HG03442 (cell line): ENCODE measurements around the gene USP49.

Source experiments
- ATAC-seq: cut with Tn5 transposase; IDR thresholded peaks from one replicate; pipeline ENCODE4 v1.9.1; 2021; ENCODE audit warnings: mild to moderate bottlenecking, moderate library complexity; ENCODE audit not compliant: unreplicated experiment

Gene USP49

DNA sequence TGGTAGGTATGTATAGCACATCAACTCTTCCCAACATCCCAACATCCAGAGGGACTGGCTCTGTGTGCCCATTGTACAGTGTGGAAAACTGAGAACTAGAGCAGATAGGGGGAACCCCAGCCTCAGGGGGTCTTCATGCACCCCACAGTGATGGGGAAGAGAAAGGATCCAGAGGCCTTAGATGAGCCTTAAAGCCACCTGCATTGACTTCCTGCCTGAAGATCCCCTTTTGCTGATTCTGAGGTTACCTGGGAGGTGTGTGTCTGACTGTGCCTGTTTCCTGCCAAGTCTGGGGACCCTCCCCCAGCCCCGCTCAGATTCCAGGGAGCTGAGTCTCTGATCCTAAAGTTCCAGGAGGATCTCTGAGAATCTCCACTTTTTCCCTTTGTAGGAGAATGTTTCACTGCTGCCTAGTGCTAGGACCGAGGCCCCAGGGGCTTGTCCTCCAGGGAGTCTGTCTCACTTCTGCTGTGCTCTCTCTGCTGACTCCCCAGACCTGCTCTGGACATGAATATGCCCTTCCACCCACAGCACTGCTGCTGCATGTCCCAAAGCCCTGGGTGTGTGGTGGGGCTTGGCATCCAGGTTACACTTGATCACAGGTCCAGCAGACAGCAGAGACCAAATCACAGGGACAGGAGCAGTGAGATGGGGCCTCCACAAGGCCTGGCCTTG, 135.1 kb downstream of the USP49 start:
- no peak for ATAC-seq

GRCh38 chr6:41759106-41759904, 135.9 kb downstream of the USP49 start:
- no peak for ATAC-seq

DNA sequence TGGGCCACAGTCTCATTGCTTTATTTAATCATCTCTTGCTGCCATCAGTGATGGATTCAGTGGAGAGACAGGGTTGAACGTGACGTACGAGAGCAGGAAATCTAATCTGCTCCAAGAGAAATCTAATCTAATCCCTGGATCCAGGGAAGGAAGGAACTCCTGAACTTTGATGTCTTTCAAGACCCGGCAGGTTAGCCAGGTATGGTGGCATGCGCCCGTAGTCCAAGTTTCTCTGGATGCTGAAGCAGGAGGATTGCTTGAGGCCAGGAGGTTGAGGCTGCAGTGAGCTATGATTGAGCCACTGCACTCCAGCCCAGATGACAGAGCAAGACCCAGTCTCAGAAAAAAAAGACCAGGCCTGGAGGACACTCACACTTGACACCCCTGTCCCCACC, 136.5 kb downstream of the USP49 start:
- no peak for ATAC-seq

GRCh38 chr6:41757931-41758640, 137.1 kb downstream of the USP49 start:
- ATAC-seq, result no peak

DNA sequence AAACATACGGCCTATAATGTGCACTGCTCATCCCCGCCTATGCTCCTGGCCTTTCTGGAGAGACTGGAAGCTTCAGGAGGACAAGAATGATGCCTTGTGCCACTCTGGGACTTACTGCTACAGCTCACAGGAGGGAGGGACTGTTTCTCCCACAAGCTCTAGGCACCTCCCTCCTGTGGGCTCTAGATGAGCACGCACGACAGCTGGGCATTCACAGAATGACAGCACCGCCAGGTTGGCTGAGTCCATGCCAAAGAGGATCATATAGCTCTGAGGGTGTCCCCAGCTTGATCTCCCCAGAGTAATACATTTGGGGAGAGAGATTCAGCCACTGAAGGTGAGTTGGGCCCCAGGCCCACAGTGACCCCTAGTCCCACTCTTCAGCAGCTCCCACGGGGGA, 137.9 kb downstream of the USP49 start:
- ATAC-seq, result no peak

GRCh38 chr6:41756354-41756753, 138.8 kb downstream of the USP49 start:
- no peak for ATAC-seq

- no peak for ATAC-seq
Measured at GRCh38 chr6:41755895-41756294, 139.3 kb downstream of the USP49 start.

GRCh38 chr6:41750374-41750773, 144.8 kb downstream of the USP49 start:
- no peak for ATAC-seq

GRCh38 chr6:41748542-41748941, 146.6 kb downstream of the USP49 start:
- no peak for ATAC-seq

DNA sequence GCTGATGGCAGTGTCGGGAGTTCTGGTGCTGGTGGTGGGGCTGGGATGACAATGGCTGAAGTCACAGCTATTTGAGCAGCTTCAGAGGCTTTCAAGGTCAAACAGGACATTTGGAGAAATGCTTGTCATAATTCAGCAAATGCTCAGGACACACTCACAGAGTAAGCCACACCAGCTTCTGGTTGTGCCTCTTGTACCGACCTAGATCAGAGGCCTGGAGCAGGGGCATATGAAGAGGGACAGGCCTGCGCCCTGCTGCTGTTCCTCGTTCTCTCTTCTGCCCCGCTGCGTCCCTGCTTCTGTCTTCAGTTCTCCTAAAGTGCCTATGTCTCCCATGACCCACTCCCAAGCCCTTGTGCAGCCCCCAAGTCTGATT, 147.1 kb downstream of the USP49 start:
- no peak for ATAC-seq

DNA sequence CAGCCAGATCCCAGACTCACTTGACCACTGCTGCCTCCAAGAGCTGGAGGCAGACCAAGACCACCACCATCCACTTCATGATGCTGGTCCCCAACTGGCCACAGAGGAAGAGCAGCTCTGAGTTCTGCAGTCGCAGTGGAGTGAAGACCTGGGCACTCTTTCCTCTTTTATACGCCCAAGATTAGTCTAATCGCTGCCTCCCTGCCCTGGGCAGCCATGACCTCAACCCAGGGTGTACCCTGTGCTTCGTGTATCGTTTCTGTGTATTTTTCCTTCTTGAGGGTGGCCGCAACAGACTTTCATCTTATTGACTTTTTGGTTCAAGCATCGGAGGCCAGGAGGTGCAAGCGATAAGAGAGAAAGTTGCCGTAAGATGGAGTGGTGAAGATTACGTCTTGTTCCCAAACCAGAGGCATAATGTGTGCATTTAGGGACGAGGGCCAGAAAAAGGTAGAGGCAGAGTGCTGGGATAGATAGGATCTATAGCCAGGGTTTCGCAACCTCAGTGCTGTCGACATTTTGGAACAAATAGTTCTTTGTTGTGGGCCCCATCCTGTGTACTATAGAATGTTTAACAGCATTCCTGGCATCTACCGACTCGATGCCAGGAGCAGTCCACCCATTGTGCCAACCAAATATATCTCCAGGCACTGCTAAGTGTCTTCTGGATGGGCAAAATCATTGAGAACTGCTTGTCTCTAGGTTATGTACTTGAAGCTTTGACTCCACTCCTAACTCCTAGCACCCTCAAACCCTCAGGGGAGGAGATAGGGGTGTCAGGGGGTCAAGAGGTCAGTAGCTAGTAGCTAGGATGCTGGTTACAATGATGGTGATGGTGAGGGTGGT, 147.7 kb downstream of the USP49 start, which contains the start of gene PGC:
Gene PGC (minus strand): TSS at position 142 of the 846 bp plus-strand sequence. CDS start 63 bp downstream, at position 79.
- ATAC-seq, result no peak

DNA sequence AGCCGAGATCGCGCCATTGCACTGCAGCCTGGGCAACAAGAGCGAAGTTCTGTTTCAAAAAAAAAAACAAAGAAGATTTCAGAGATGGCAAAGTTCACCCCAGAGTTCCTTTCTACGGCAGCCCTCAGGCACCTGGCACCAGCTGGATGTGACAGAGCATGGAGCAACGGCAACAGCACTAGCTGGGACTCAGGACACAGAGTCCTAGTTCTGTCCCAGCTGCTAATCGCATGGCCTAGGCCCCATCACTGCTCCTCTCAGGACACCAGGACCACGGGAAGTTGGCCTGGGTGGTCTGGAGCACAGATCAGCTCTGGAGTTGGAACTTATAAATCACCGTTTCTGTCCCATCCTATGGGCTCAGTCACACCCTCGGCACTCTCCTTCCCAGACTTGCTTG, 149.1 kb downstream of the USP49 start:
- ATAC-seq, result no peak

DNA sequence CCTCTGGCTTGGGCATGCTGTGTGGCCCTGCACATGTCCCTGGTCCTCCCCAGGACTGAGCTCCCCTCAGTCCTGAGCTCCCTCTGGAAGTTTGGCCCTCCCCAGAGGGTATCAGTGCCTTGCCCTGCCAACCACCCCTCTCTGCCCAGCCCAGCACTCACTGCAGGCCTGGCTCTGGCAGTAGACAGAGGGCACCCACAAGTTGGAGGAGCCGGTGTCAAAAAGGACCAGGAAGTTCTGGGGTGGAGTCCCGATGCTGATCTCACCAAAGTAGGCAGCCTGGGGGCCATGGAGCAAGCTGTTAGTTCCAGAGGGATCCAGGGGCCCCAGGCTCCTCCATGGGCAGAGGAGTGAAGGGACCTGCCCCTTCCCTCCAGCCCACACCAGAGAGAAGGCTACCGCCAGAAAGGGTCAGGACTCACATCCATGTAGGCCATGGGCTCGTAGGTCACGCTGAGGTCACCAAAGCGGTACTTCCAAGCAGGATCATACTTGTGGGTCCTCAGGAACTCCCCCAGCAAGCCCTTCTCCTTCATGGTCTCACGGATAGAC, 150.9 kb downstream of the USP49 start:
- ATAC-seq, result no peak

DNA sequence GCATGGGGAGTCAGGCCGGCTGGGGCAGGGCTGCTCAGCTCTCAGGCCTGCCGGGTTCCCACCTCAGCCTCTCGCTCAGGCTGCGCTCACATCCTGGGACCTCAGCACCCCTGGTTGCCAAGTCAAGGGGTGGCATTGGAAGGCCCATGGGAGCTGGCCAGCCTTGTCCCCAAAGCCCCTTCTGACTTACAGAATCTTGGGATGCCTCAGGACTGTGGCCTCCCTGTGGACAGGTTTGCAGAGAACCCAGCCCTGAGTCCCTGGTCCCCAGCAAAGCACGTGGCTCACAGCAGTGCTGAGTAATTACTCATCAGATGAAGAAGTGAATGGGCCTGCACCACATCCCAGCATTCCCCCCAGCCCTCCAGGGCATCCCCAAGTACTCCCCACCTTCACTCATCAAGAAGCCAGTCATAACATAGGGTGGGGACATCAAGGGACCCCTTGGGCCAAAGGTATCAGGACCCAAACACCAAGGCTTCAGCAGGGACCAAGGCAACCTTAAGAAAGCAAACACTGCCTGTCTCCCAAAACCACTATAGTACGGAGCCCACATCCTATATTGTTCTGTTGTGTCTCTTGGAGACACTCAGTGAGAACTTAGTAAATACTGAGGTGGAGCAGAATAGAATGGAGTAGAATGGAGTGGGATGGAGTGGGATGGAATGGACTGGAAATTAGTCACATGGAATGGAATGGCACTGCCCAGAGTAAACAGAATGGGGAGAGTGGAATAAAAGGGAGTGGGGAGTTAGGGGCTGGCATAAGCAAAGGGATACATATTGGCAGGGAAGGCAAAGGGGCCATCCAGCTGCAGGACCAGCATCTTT, 151.6 kb downstream of the USP49 start:
- no peak for ATAC-seq

- ATAC-seq, result no peak
Measured at GRCh38 chr6:41741625-41742490, 153.3 kb downstream of the USP49 start.

DNA sequence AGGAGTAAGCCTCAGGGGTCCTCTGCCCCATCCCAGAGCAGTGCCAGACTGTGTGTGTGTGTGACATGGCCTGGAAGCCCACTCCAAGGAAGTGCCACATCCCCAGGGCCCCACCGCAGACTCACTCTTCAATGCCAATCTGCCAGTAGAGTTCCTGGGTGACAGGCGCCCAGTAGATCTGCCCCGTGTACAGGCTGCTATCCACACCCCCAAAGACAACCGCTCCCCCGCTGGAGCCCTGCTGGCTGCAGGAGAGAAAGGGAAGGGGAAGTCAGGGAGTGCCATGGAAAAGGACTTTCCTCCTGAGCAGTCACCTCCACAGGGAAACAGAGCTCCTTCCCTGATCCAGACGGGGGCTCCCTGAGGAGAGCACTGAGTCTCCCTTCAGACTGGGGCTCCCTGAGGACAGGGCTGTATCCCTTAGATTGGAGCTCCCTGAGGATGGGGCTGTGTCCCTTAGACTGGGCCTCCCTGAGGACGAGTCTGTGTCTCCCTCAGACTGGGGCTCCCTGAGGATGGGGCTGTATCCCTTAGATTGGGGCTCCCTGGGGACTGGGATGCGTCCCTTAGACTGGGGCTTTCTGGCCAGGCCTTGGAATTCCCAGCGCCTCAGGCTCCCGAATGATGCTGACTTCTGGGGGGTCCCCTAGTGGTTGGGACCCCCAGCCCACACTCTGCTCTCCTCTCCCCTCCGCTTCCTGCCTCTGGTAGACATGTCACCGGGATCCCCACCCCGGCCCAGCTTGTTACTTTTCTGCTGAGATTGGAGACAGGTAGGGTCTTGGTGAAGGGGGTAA, 154.6 kb downstream of the USP49 start:
- ATAC-seq, result no peak
